ENCODE data around the gene DENND6B.

Gene DENND6B

GRCh38 chr22:50292643-50293440 lies 34.0 kb downstream of the DENND6B start:
- no peak for TF ChIP-seq MAX (IDR thresholded peaks at IDR 0.05)
- TF ChIP-seq RAD21 (IDR thresholded peaks at IDR 0.05; ENCODE audit: low read depth), result no peak
- TF ChIP-seq CREB1 (IDR thresholded peaks at IDR 0.05; ENCODE audit: low read depth), result no peak
- TF ChIP-seq TEAD4 (IDR thresholded peaks at IDR 0.05), result no peak

GRCh38 chr22:50289942-50290630 lies 36.7 kb downstream of the DENND6B start:
- TF ChIP-seq CEBPB (IDR thresholded peaks at IDR 0.05) (no peak), USF1 (IDR thresholded peaks at IDR 0.05) (no peak), REST (IDR thresholded peaks at IDR 0.05; ENCODE audit: low read depth) (no peak), NFIC (IDR thresholded peaks at IDR 0.05) (no peak), RAD21 (IDR thresholded peaks at IDR 0.05; ENCODE audit: low read depth) (no peak), MAX (IDR thresholded peaks at IDR 0.05) (no peak), EGR1 (IDR thresholded peaks at IDR 0.05) (no peak), FOXM1 (IDR thresholded peaks at IDR 0.05; ENCODE audit: borderline replicate concordance, low read depth) (no peak), YY1 (IDR thresholded peaks at IDR 0.05; ENCODE audit: low read depth) (no peak), TCF12 (IDR thresholded peaks at IDR 0.05; ENCODE audit: low read depth) (no peak), CREB1 (IDR thresholded peaks at IDR 0.05; ENCODE audit: low read depth) (no peak), TAF1 (IDR thresholded peaks at IDR 0.05; ENCODE audit: low read depth) (no peak), EP300 (IDR thresholded peaks at IDR 0.05; ENCODE audit: borderline replicate concordance) (no peak), ZBTB7A (IDR thresholded peaks at IDR 0.05; ENCODE audit: low read depth) (no peak), TEAD4 (IDR thresholded peaks at IDR 0.05) (no peak)

GRCh38 chr22:50289151-50289941 lies 37.5 kb downstream of the DENND6B start:
- no peak for TF ChIP-seq TAF1 (IDR thresholded peaks at IDR 0.05; ENCODE audit: low read depth)
- TF ChIP-seq FOXM1 (IDR thresholded peaks at IDR 0.05; ENCODE audit: borderline replicate concordance, low read depth), result no peak
- no peak for TF ChIP-seq TEAD4 (IDR thresholded peaks at IDR 0.05)
- no peak for TF ChIP-seq ZBTB7A (IDR thresholded peaks at IDR 0.05; ENCODE audit: low read depth)
- TF ChIP-seq TCF12 (IDR thresholded peaks at IDR 0.05; ENCODE audit: low read depth), result no peak
- no peak for TF ChIP-seq REST (IDR thresholded peaks at IDR 0.05; ENCODE audit: low read depth)
- TF ChIP-seq RAD21 (IDR thresholded peaks at IDR 0.05; ENCODE audit: low read depth), result no peak
- TF ChIP-seq USF1 (IDR thresholded peaks at IDR 0.05), result no peak
- no peak for TF ChIP-seq EP300 (IDR thresholded peaks at IDR 0.05; ENCODE audit: borderline replicate concordance)
- no peak for TF ChIP-seq MAX (IDR thresholded peaks at IDR 0.05)
- no peak for TF ChIP-seq NFIC (IDR thresholded peaks at IDR 0.05)
- no peak for TF ChIP-seq EGR1 (IDR thresholded peaks at IDR 0.05)
- no peak for TF ChIP-seq YY1 (IDR thresholded peaks at IDR 0.05; ENCODE audit: low read depth)
- no peak for TF ChIP-seq CEBPB (IDR thresholded peaks at IDR 0.05)
- TF ChIP-seq CREB1 (IDR thresholded peaks at IDR 0.05; ENCODE audit: low read depth), result no peak

- TF ChIP-seq FOXM1 (IDR thresholded peaks at IDR 0.05; ENCODE audit: borderline replicate concordance, low read depth) (no peak), EP300 (IDR thresholded peaks at IDR 0.05; ENCODE audit: borderline replicate concordance) (no peak), TEAD4 (IDR thresholded peaks at IDR 0.05) (no peak), REST (IDR thresholded peaks at IDR 0.05; ENCODE audit: low read depth) (no peak), NFIC (IDR thresholded peaks at IDR 0.05) (no peak), CEBPB (IDR thresholded peaks at IDR 0.05) (no peak), TAF1 (IDR thresholded peaks at IDR 0.05; ENCODE audit: low read depth) (no peak), CREB1 (IDR thresholded peaks at IDR 0.05; ENCODE audit: low read depth) (no peak), ZBTB7A (IDR thresholded peaks at IDR 0.05; ENCODE audit: low read depth) (no peak), USF1 (IDR thresholded peaks at IDR 0.05) (no peak), TCF12 (IDR thresholded peaks at IDR 0.05; ENCODE audit: low read depth) (no peak), MAX (IDR thresholded peaks at IDR 0.05) (no peak), YY1 (IDR thresholded peaks at IDR 0.05; ENCODE audit: low read depth) (no peak), EGR1 (IDR thresholded peaks at IDR 0.05) (no peak), RAD21 (IDR thresholded peaks at IDR 0.05; ENCODE audit: low read depth) (no peak)
Observed at GRCh38 chr22:50287731-50288130, 39.1 kb downstream of the DENND6B start.

Measured in Ishikawa (cell line).